ENCODE data around the gene NACC1. TPM values are rescaled to one million over a fixed set of nuclear protein-coding genes. Genes with fewer than 3 reads are reported as not detected.
"Not testable (repeated sequence)": the region's sequence is repeated elsewhere in the genome, so short reads cannot be mapped to it uniquely, and the experiment has no call there.

NACC1 gene
- total RNA-seq, 1 donor from 2014 or later, result 117 TPM

DNA sequence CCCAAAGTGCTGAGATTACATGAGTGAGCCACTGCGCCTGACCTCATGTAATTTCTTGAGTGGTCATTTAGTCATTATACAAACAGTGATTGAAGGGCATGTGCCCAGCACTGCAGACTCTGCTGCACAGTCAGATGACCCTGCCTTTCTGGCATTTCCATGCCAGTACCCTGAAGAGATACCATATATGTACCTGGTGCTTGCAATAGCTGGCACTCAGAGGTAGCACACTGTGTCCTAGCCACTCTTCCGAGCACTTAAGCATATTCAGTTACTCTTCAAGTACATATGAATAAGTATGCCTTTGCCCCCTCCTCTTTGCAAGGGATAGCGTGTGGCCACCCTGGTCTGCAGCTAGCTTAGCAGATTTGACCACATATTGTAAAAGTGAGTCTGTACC, 16.6 kb downstream of the NACC1 start:
- peaks cover 31% of the 10 kb centered on the region for H3K4me1 Mint-ChIP-seq (ENCODE audit: low read depth)
- no peaks in the 10 kb centered on the region for H3K27me3 Mint-ChIP-seq (ENCODE audit: low read depth)
- DNase-seq (ENCODE audit: low spot score), result no peak
- peaks cover 61% of the 10 kb centered on the region for H3K36me3 Mint-ChIP-seq (ENCODE audit: low read depth)
- intact Hi-C loops (cut with micrococcal nuclease), result no loop called here
- no peaks in the 10 kb centered on the region for H3K9me3 Mint-ChIP-seq
- H3K27ac Mint-ChIP-seq, result no peak overlapping the region
- H3K4me3 Mint-ChIP-seq (ENCODE audit: low read depth), result no peak overlapping the region

DNA sequence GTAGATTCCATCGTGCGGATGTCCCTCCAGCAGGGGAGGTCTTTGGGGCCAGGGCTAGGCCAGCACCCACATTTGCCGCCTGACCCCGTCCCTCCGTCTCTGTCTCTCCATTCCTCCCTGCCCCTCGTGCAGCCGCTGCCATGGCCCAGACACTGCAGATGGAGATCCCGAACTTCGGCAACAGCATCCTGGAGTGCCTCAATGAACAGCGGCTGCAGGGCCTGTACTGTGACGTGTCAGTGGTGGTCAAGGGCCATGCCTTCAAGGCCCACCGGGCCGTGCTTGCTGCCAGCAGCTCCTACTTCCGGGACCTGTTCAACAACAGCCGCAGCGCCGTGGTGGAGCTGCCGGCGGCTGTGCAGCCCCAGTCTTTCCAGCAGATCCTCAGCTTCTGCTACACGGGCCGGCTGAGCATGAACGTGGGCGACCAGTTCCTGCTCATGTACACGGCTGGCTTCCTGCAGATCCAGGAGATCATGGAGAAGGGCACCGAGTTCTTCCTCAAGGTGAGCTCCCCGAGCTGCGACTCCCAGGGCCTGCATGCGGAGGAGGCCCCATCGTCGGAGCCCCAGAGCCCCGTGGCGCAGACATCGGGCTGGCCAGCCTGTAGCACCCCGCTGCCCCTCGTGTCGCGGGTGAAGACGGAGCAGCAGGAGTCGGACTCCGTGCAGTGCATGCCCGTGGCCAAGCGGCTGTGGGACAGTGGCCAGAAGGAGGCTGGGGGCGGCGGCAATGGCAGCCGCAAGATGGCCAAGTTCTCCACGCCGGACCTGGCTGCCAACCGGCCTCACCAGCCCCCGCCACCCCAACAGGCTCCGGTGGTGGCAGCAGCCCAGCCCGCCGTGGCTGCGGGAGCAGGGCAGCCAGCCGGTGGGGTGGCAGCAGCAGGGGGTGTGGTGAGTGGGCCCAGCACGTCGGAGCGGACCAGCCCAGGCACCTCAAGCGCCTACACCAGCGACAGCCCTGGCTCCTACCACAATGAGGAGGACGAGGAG, 17.3 kb downstream of the NACC1 start:
- H3K27ac Mint-ChIP-seq, result no peak overlapping the region

DNA sequence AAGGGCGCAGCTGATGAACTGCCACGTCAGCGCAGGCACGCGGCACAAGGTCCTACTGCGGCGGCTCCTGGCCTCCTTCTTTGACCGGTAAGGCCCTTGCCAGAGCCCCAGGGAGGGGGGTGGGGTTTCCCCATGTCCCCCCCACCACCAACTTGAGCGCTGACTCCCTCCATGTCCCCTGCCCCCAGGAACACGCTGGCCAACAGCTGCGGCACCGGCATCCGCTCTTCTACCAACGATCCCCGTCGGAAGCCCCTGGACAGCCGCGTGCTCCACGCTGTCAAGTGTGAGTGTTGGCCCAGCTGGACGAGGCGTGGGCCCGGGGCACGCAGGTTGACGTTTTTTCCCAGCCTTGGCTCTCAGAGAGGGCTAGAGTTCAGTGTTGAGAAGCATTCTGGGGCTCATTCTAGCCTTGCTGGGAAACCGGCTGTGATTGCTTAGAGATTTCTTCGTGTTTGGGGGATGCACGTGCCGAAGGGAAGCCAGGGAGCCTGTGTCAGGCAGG, 19.3 kb downstream of the NACC1 start:
- H3K4me3 Mint-ChIP-seq (ENCODE audit: low read depth), result no peak overlapping the region
- intact Hi-C loops (cut with micrococcal nuclease), result no loop called here
- peaks cover 62% of the 10 kb centered on the region for H3K36me3 Mint-ChIP-seq (ENCODE audit: low read depth)
- H3K4me1 Mint-ChIP-seq (ENCODE audit: low read depth), result peaks cover 18% of the 10 kb centered on the region
- DNase-seq (ENCODE audit: low spot score), result no peak
- no peaks in the 10 kb centered on the region for H3K27me3 Mint-ChIP-seq (ENCODE audit: low read depth)
- H3K9me3 Mint-ChIP-seq, result no peaks in the 10 kb centered on the region
- H3K27ac Mint-ChIP-seq, result no peak overlapping the region

More for the DNA sequence above, 17.3 kb downstream of the NACC1 start:
- Mint-ChIP-seq H3K4me3 (ENCODE audit: low read depth) (no peak overlapping the region), H3K27me3 (ENCODE audit: low read depth) (no peaks in the 10 kb centered on the region), H3K9me3 (no peaks in the 10 kb centered on the region), H3K36me3 (ENCODE audit: low read depth) (peaks cover 61% of the 10 kb centered on the region), H3K4me1 (ENCODE audit: low read depth) (peaks cover 27% of the 10 kb centered on the region)
- intact Hi-C loops (cut with micrococcal nuclease), result no loop called here
- DNase-seq (ENCODE audit: low spot score), result no peak

DNA sequence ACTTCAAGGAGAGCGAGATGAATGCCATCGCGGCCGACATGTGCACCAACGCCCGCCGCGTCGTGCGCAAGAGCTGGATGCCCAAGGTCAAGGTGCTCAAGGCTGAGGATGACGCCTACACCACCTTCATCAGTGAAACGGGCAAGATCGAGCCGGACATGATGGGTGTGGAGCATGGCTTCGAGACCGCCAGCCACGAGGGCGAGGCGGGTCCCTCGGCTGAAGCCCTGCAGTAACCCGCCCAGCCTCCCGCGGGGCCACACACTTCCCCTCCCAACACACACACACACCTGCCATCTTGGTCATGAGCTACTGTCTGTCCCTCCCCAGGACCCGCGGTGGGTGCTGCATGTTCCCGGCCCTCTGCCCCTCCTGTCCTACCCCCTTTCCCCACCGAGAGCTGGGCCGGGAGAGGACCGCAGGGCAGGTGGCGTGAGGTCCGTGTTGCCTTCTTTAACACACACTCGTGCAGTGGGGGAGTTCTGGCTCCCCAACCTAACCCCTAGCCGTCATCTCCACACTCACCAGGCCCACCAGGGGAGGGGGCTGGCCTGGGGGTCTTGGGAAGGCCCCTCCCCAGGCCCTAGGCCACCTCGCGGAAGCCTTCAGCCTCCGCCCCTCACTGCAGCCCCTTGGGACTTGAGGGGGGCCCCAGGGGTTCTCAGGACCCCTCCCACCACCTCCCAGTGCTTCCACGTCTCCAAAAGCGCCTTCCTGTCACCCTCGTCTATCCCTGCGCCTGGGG, 20.3 kb downstream of the NACC1 start:
- peaks cover 57% of the 10 kb centered on the region for H3K36me3 Mint-ChIP-seq (ENCODE audit: low read depth)
- no peak for DNase-seq (ENCODE audit: low spot score)
- no peak overlapping the region for H3K27ac Mint-ChIP-seq
- H3K4me1 Mint-ChIP-seq (ENCODE audit: low read depth), result peaks cover 8% of the 10 kb centered on the region
- H3K9me3 Mint-ChIP-seq, result no peaks in the 10 kb centered on the region
- no peak overlapping the region for H3K4me3 Mint-ChIP-seq (ENCODE audit: low read depth)
- no peaks in the 10 kb centered on the region for H3K27me3 Mint-ChIP-seq (ENCODE audit: low read depth)
- intact Hi-C loops (cut with micrococcal nuclease), result no loop called here

DNA sequence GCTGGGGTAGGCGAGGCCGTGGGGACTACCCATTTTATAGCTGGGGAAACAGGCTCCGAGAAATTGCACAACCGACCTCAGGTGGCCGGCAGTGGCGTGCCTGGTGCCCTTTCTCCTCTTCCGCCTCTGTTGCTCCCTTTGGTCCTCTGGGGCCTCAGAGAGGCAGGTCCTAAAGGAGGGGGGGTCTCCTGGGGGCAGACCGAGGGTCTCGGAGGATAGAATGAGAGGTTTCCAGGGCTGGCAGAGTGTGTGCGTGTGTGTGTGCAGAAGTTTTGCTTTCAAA, 20.8 kb downstream of the NACC1 start:
- intact Hi-C loops (cut with micrococcal nuclease), result no loop called here
- Mint-ChIP-seq H3K27me3 (ENCODE audit: low read depth) (no peaks in the 10 kb centered on the region), H3K4me3 (ENCODE audit: low read depth) (no peak overlapping the region), H3K27ac (no peak overlapping the region), H3K4me1 (ENCODE audit: low read depth) (peaks cover 3% of the 10 kb centered on the region), H3K36me3 (ENCODE audit: low read depth) (peaks cover 52% of the 10 kb centered on the region), H3K9me3 (no peaks in the 10 kb centered on the region)
- no peak for DNase-seq (ENCODE audit: low spot score)

DNA sequence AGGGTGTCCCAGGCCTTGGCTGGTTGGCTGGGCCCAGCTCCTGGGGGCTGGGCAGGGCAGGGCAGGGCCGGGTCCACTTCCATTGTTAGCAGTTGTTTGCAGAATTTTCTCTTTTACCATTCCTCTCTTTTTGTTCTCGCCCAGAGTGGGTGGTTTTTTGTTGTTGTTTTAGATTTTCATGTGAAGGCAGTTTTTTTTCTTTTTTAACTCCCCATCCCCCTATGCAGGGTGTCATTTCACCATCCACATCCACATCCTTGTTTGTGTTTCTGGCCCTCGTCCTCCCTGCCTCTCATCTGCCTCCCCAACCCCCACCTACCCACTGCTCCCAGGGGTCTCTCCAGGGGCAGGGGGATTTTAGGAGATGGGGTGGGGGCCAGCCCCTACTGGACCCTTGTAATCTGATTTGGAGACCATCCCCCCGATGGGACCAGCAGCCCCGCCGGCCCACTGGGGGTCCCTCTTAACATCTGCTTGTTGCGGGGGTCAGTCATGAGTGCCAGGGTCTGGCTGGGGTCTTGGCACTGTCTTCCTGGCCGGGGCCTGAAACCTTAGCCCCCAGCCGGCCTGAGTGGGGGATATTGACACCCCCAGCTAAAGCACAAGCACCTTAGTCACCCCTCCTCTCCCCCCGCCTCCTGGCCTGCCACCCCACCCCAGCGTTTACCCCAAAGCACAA, 21.7 kb downstream of the NACC1 start:
- Mint-ChIP-seq H3K4me3 (ENCODE audit: low read depth) (no peak overlapping the region), H3K9me3 (no peaks in the 10 kb centered on the region), H3K27me3 (ENCODE audit: low read depth) (no peaks in the 10 kb centered on the region), H3K4me1 (ENCODE audit: low read depth) (peaks cover 3% of the 10 kb centered on the region), H3K36me3 (ENCODE audit: low read depth) (peaks cover 48% of the 10 kb centered on the region), H3K27ac (no peak overlapping the region)
- intact Hi-C loops (cut with micrococcal nuclease), result no loop called here
- no peak for DNase-seq (ENCODE audit: low spot score)

DNA sequence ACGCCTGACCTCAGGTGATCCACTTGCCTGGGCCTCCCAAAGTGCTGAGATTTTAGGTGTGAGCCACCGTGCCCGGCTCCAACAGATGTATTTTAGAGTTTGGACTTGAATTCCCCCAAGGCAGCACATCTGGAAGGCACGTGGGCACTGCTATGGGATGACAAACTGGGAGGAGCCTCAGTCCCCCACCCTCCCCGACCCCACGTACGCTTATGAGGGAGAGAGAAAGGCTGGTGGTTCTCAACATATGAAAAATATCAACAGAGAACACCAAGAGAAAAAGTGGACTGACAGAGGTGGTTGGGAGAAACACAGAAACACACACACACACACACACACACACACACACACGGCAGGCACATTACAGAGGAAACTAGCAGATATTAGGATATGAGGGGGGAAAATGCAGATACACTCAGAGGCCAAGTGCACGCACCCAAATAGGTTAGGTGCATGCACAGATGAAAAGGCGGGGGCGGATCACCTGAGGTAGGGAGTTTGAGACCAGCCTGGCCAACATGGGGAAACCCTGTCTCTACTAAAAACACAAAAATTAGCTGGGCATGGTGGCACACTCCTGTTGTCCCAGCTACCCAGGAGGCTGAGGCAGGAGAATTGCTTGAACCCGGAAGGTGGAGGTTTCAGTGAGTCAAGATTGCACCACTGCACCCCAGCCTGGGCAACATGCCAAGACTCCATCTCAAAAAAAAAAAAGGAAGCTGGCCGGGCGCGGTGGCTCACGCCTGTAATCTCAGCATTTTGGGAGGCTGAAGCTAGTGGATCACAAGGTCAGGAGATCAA, 28.9 kb downstream of the NACC1 start:
- DNase-seq (ENCODE audit: low spot score), result no peak
- no peaks in the 10 kb centered on the region for H3K27me3 Mint-ChIP-seq (ENCODE audit: low read depth)
- intact Hi-C loops (cut with micrococcal nuclease), result no loop called here
- peaks cover 15% of the 10 kb centered on the region for H3K4me1 Mint-ChIP-seq (ENCODE audit: low read depth)
- H3K9me3 Mint-ChIP-seq, result no peaks in the 10 kb centered on the region
- H3K4me3 Mint-ChIP-seq (ENCODE audit: low read depth), result peak overlapping the region; percentile 30
- H3K27ac Mint-ChIP-seq, result no peak overlapping the region
- H3K36me3 Mint-ChIP-seq (ENCODE audit: low read depth), result peaks cover 26% of the 10 kb centered on the region

DNA sequence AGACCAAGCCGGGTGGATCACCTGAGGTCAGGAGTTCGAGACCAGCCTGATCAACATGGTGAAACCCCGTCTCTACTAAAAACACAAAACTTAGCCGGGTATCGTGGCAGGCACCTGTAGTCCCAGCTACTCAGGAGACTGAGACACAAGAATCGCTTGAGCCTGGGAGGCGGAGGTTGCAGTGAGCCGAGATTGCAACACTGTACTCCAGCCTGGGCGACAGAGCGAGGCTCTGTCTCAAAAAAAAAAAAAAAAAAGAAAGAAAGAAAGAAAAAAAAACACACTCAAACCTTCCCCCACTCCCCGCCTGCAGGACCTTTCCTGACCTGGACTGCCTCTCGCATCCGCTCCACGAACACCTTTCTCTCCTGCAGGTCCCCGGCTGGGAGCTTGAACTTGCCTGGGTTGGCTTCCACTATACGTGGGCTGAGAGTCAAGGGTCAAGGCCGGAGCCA, 31.1 kb downstream of the NACC1 start:
- peaks cover 39% of the 10 kb centered on the region for H3K36me3 Mint-ChIP-seq (ENCODE audit: low read depth)
- peak overlapping the region; percentile 96 for H3K4me3 Mint-ChIP-seq (ENCODE audit: low read depth)
- H3K9me3 Mint-ChIP-seq; H3K27me3 Mint-ChIP-seq (ENCODE audit: low read depth); DNase-seq (ENCODE audit: low spot score); intact Hi-C loops (cut with micrococcal nuclease): not testable (repeated sequence)
- peaks cover 14% of the 10 kb centered on the region for H3K4me1 Mint-ChIP-seq (ENCODE audit: low read depth)
- H3K27ac Mint-ChIP-seq, result peak overlapping the region; percentile 63

DNA sequence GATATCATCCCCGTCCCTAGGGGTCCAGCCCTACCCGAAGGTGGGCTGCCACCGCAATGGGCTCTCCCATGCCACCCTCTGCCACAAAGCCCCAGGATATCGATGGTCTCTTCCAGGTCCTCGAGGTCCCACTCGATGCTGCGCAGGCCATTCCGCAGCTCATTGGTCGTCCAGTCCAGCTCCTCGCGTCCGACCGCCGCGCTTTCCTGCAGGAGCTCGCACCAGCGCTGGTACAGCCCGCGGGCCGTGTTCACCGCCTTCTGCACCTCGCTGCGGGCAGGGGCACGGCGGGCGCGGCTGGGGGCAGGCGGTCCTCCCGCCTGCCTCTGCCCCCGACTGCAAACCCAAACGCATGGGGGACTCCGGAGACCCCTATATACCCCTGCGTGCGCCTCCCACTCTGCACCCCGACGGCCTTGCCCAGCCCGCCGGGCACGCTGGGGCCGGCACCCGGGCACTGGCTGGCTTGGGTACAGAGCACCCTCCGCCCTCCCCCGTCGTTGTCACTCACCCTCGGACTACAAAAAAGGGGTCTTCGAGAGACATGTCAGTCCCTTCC, 31.6 kb downstream of the NACC1 start:
- H3K4me3 Mint-ChIP-seq (ENCODE audit: low read depth), result peak overlapping the region; percentile 96
- peaks cover 42% of the 10 kb centered on the region for H3K36me3 Mint-ChIP-seq (ENCODE audit: low read depth)
- no peaks in the 10 kb centered on the region for H3K27me3 Mint-ChIP-seq (ENCODE audit: low read depth)
- H3K9me3 Mint-ChIP-seq, result no peaks in the 10 kb centered on the region
- intact Hi-C loops (cut with micrococcal nuclease), result loop anchor here (1.0 to 5.0 kb wide), 5 partner anchors 17 to 688 kb away; partner anchors contain the start of genes CALR and TRMT1
- peak overlapping the region; percentile 93 for H3K27ac Mint-ChIP-seq
- DNase-seq (ENCODE audit: low spot score), result no peak
- H3K4me1 Mint-ChIP-seq (ENCODE audit: low read depth), result peaks cover 14% of the 10 kb centered on the region

DNA sequence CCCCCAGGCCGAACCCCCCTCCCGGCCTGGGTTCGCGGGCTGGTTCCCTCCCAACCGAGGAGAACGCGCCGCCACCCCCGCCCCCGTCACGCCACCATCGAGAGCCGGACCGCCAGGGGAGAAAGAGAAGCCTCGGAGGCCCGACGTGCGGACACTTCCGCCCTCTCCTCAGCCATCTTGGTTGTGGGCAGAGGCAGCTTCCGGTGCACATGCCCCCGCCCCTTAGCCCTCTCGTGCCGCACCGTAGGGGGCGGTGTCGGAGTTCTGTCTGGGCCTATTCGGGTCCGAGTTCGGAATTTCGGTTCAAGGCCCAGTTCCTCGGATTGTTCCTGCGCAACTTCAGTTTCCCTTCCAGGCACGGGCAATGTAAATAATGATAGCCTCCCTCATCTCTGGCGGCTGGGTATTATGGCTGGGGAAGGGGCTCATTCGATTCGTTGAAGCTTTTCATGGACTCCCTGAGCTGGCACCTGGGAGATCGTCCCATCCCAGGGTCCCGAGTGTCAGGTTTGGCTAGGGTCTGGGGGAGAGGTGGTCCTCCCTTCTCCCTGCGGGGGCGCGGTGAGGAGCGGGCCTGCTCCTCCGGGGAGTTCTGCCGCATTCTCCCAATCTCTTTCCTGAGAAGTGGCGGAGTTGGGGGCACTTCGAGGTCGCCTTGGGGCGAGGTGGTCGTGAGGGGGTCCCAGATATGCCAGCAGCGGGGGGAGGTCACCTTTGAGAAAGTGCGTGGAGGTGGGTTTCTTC, 32.3 kb downstream of the NACC1 start, which contains the start of the genes IER2 and STX10:
IER2 (plus strand) TSS at position 225 of the 744 bp plus-strand sequence. CDS start 2,776 bp downstream, outside the sequence.
STX10 (minus strand) TSS at position 189 of the 744 bp plus-strand sequence. CDS start 202 bp downstream, outside the sequence.
- no peaks in the 10 kb centered on the region for H3K27me3 Mint-ChIP-seq (ENCODE audit: low read depth)
- intact Hi-C loops (cut with micrococcal nuclease), result loop anchor here (1.0 to 5.0 kb wide), 5 partner anchors 16 to 687 kb away; partner anchors contain the start of genes CALR and TRMT1
- peak within 1 kb of the TSS; percentile 96 for H3K4me3 Mint-ChIP-seq (ENCODE audit: low read depth)
- peak; percentile 93 for DNase-seq (ENCODE audit: low spot score)
- H3K9me3 Mint-ChIP-seq, result no peaks in the 10 kb centered on the region
- H3K36me3 Mint-ChIP-seq (ENCODE audit: low read depth), result peaks cover 45% of the 10 kb centered on the region
- peaks cover 17% of the 10 kb centered on the region for H3K4me1 Mint-ChIP-seq (ENCODE audit: low read depth)
- H3K27ac Mint-ChIP-seq, result peak within 1 kb of the TSS; percentile 93

Measured in activated T-helper 2 cell treated with anti-CD3 and anti-CD28 coated beads, Interferon-gamma antibody, Interleukin-2, Interleukin-4, amounts not matched to agents 10 μg/mL and 5 μg/mL and 100 μg/mL, durations not matched to agents 14 hours and 24 hours and 36 hours (primary cell).